ENCODE data around the gene ABCA2. TPM values are rescaled to one million over a fixed set of nuclear protein-coding genes. Genes with fewer than 3 reads are reported as not detected.

The ABCA2 gene
- total RNA-seq, 4 donors from 2014 or later = 3.5 to 14.7 (median 7.6) TPM

- WGBS, 2 donors = 67 to 86% methylated on average over 4 to 9 of the region's 11 CpGs
- TF ChIP-seq CTCF (IDR thresholded peaks at IDR 0.05) (no peak), POLR2A (IDR thresholded peaks at IDR 0.05) (no peak)
- Histone ChIP-seq H3K27ac (no peak overlapping the region), H3K9me3 (no peaks in the 10 kb centered on the region), H3K4me3 (no peak overlapping the region), H3K4me1 (peaks cover 0 to 27% (median 0%) of the 10 kb centered on the region in 3 donors), H3K27me3 (peaks cover 3 to 63% (median 17%) of the 10 kb centered on the region in 4 donors), H3K36me3 (no peaks in the 10 kb centered on the region)
- no peak for DNase-seq
- intact Hi-C loops (cut with DNase I) = no loop called here
Observed at GRCh38 chr9:136983656-136984314, 44.3 kb downstream of the ABCA2 start.

GRCh38 chr9:136983167-136983566 is 44.9 kb downstream of the ABCA2 start:
- Histone ChIP-seq H3K4me1 (peaks cover 0 to 31% (median 0%) of the 10 kb centered on the region in 3 donors), H3K36me3 (no peaks in the 10 kb centered on the region), H3K9me3 (no peaks in the 10 kb centered on the region), H3K27ac (no peak overlapping the region), H3K27me3 (peaks cover 3 to 61% (median 17%) of the 10 kb centered on the region in 4 donors), H3K4me3 (no peak overlapping the region)
- DNase-seq = no peak
- intact Hi-C loops (cut with DNase I) = no loop called here
- 86% methylated on average over 1 of the region's 9 CpGs; no CpG with 5 or more reads in 1 of the 2 donors for WGBS, 2 donors
- no peak for TF ChIP-seq CTCF (IDR thresholded peaks at IDR 0.05)
- no peak for TF ChIP-seq POLR2A (IDR thresholded peaks at IDR 0.05)

- peaks cover 0 to 38% (median 7%) of the 10 kb centered on the region in 3 donors for H3K4me1 ChIP-seq
- intact Hi-C loops (cut with DNase I) = no loop called here
- no peaks in the 10 kb centered on the region for H3K9me3 ChIP-seq
- no peak within 1 kb of the TSS for H3K4me3 ChIP-seq
- WGBS, 2 donors = 63 to 100% methylated on average over 1 to 8 of the region's 18 CpGs
- peaks cover 3 to 61% (median 17%) of the 10 kb centered on the region in 4 donors for H3K27me3 ChIP-seq
- DNase-seq = no peak
- TF ChIP-seq POLR2A (IDR thresholded peaks at IDR 0.05) (no peak), CTCF (IDR thresholded peaks at IDR 0.05) (no peak)
- H3K27ac ChIP-seq = peak within 1 kb of the TSS in 2 of 4 donors; percentile 65 to 71
- no peaks in the 10 kb centered on the region for H3K36me3 ChIP-seq
Observed at GRCh38 chr9:136982232-136983051, 45.6 kb downstream of the ABCA2 start, which contains the start of gene LCNL1. TSS of gene LCNL1 (plus strand) at chr9:136982993. CDS start at chr9:136983587, 594 bp downstream.

GRCh38 chr9:136981588-136982231 is 46.3 kb downstream of the ABCA2 start:
- 62 to 80% methylated on average over 1 to 7 of the region's 17 CpGs for WGBS, 2 donors
- H3K4me1 ChIP-seq = peaks cover 0 to 46% (median 11%) of the 10 kb centered on the region in 3 donors
- intact Hi-C loops (cut with DNase I) = no loop called here

More at GRCh38 chr9:136981588-136982231, 46.3 kb downstream of the ABCA2 start:
- no peak for TF ChIP-seq CTCF (IDR thresholded peaks at IDR 0.05)
- no peak for TF ChIP-seq POLR2A (IDR thresholded peaks at IDR 0.05)
- Histone ChIP-seq H3K36me3 (no peaks in the 10 kb centered on the region), H3K27me3 (peaks cover 3 to 54% (median 17%) of the 10 kb centered on the region in 4 donors), H3K4me3 (no peak overlapping the region), H3K27ac (peak overlapping the region in 2 of 4 donors; percentile 65 to 71), H3K9me3 (no peaks in the 10 kb centered on the region)
- no peak for DNase-seq

Measured in esophagus squamous epithelium (tissue), 5 donors.